GM19193 (cell line): ENCODE measurements around the gene TM4SF20.

Experiments used
- POLR2A ChIP-seq: IDR thresholded peaks from 4 replicates; pipeline ENCODE4 v1.6.1; 2011; ENCODE audit not compliant: insufficient read depth, insufficient read length; ENCODE audit errors: extremely low read depth

TM4SF20 gene

GRCh38 chr2:227379095-227379494, at the start of gene TM4SF20:
TM4SF20 (minus strand) TSS chr2:227379306; CDS start chr2:227379268, 38 bp downstream.
- TF ChIP-seq POLR2A: no peak

GRCh38 chr2:227428731-227429285, 49.7 kb upstream of the TM4SF20 start:
- TF ChIP-seq POLR2A: no peak

GRCh38 chr2:227423656-227424499, 44.8 kb upstream of the TM4SF20 start:
- TF ChIP-seq POLR2A: no peak

GRCh38 chr2:227420087-227421052, 41.3 kb upstream of the TM4SF20 start:
- TF ChIP-seq POLR2A: no peak

- no peak for TF ChIP-seq POLR2A
Observed at GRCh38 chr2:227416701-227417100, 37.6 kb upstream of the TM4SF20 start.

GRCh38 chr2:227415538-227416424, 36.7 kb upstream of the TM4SF20 start:
- no peak for TF ChIP-seq POLR2A

- no peak for TF ChIP-seq POLR2A
Observed at GRCh38 chr2:227414846-227415245, 35.7 kb upstream of the TM4SF20 start.

GRCh38 chr2:227413371-227413770, 34.3 kb upstream of the TM4SF20 start:
- TF ChIP-seq POLR2A: no peak

GRCh38 chr2:227412877-227413276, 33.8 kb upstream of the TM4SF20 start:
- TF ChIP-seq POLR2A: no peak

GRCh38 chr2:227411990-227412350, 32.9 kb upstream of the TM4SF20 start:
- no peak for TF ChIP-seq POLR2A

- TF ChIP-seq POLR2A: no peak
Observed at GRCh38 chr2:227411320-227411989, 32.3 kb upstream of the TM4SF20 start.

GRCh38 chr2:227410191-227410590, 31.1 kb upstream of the TM4SF20 start:
- TF ChIP-seq POLR2A: no peak

GRCh38 chr2:227407591-227408151, 28.6 kb upstream of the TM4SF20 start:
- TF ChIP-seq POLR2A: no peak
